ENCODE measurements around the gene PDE7B.
"Not testable (repeated sequence)": the region's sequence is repeated elsewhere in the genome, so short reads cannot be mapped to it uniquely, and the experiment has no call there.

The PDE7B gene

DNA sequence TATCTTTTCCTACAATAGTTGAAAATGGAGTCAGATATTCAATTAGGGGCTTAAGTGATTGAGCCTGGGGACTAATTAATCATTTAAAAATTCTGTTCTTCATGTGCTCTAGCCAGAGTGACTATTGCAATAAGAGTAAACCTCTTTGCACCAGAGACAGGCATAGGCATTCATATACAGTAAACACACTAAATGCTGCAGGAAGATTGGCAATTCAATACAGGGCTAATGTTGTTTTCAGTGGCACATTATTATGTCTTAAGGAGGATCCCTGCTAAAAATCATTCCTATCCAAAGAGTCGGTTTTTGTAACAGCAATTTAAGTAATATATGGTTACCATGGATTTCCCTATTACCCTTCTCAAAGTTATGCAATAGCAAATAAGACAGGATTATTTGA lies 1.2 kb downstream of the PDE7B start:
- DNase-seq = no peak

DNA sequence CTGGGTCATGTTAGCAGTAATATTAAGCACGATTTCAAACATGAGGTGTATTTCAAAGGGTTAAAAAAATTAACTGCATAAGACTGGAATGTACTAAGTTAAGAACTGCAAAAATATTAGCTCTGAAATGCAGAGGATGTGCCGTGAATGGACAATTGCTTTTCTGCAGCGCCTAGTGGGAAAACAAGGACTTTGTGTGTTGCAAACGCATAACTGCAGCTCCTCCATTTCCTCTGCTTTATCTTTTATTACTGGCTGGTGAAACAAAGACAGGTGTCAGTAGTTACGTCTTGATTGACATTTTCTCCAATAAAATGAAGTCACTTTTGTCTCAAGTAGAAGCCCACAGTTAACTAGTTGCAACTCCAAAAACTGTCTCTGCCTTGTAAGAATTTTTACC lies 1.7 kb downstream of the PDE7B start:
- DNase-seq = no peak

DNA sequence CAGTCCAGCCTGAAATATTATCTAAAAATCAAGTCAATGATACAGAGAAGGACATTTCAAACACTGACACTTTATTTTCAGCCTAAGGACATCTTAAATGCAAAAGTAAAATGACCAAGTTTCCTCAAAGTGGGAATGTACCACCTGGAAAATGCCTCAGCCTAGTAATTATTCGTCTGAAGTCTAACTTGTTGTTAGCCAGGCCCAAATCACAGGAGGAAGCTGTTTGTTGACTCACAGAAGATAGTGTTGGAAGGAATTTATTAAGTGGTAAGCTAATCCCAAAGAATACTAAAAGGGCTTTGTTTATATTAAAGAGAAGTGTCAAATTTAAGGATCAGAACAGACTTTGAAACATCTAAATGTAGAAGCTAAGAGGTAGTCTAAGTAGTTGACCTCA lies 2.5 kb downstream of the PDE7B start:
- no peak for DNase-seq

DNA sequence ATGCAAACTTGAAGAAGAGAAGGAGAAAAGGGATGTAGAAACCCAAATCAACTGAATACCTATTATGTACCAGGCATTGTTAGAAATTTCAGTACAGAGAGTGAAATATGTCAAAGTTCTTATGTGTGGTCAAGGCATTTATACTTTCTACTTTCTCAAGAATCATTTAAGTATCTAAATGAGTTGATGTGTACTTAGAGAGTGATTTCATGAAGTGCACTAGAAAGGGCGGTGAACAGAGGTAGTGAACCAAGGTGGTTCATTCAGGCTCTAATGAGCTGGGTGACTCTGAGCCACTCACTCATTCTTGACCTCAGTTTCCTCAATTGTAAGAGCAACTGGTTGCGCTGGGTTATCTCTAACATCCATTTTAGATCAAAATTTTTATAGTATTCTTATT lies 3.3 kb downstream of the PDE7B start:
- DNase-seq = no peak

DNA sequence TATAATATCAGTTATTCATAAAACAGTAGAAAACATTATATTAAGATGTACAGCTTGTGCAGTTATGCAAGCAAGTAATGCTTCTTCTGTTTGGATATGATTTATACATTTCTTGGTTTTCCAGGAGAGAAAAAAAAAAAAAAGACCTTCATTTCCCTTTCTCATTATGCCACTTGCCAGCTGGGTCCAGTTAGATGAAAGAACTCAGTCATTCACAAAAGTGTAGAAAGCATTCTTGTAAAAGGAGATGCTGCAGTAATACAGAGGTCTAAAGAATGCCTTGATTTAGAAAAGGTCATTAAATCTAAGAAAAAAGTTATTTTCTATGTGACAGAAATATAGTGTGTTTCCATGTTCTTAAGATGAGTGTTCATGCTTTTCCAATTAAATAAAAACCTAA lies 7.4 kb downstream of the PDE7B start:
- no peak for DNase-seq

DNA sequence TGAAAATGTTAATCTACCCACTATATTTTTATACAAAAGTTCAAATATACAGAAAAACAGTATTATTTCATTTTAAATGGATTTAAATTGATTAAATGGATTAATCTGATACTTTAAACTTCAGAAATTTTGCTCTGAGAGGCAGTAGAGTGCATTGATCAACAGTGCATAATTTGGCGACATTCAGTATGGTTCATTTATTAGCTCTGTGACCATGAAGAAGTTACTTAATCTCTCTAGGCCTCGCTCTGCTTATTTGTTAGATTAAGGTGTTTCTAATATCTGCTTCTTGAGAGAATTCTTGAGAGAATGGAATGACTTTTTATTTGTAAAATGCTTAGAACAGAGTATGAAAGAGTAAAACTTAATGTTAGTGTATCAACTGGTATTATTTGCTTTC lies 8.9 kb downstream of the PDE7B start:
- DNase-seq = no peak

DNA sequence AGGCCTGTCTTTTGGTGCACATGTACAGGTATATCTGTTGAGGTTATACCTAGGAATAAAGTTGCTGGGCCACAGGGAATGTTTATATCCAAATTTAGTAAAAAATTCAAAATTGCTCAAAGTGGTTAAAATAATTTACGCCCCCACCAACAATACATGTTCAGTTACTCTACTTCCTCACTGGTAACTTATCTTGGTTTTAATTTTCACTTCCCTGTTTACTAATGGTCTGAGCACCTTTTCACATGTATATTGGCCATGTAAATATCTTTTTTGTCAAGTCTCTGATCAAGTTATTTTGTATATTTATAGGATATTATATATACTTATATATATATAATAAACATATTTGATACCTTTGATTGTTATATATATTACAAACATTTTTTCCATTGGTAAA lies 9.7 kb downstream of the PDE7B start:
- DNase-seq = no peak

DNA sequence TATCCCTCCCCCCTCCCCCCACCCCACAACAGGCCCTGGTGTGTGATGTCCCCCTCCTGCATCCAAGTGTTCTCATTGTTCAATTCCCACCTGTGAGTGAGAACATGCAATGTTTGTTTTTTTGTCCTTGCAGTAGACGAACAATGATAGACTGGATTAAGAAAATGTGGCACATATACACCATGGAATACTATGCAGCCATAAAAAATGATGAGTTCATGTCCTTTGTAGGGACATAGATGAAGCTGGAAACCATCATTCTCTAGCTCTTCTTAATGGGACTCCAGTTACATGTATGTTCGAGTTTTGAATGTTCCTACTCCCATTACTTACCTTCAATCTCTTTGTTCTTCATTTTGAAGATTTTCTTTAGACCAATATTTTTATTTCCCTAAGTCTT lies 13.4 kb downstream of the PDE7B start:
- not testable (repeated sequence) for DNase-seq

DNA sequence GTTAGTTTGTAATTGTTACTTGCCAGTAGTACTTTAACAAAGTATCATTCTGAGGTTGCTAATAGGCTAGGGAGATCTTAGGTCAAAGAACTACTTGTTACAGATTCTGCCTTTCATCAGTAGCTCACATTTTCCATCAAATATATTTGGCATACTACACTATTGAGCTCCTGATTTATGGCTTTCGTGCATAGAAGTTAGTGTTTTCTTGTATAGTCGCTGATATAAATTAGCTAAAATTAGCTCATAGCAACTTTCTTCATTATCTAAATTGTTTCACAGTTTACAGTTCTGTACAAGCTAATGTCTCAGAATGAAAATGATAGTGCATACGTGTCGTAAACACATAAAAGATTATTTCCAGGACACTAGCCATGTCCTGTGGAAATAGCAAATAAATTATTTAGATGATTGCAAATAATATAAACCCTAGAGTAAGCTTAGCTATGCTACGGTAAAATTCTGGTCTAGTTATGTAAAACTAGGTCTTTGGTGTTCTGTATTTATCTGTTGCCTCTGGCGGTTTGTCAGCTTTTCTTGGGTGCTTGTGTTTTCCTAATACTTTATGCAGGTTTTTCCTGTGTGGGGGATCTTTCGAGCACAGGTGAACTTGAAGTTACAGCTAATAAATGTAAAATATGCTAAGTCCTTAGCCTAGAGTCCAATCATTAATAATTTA lies 15.1 kb downstream of the PDE7B start:
- DNase-seq = no peak

DNA sequence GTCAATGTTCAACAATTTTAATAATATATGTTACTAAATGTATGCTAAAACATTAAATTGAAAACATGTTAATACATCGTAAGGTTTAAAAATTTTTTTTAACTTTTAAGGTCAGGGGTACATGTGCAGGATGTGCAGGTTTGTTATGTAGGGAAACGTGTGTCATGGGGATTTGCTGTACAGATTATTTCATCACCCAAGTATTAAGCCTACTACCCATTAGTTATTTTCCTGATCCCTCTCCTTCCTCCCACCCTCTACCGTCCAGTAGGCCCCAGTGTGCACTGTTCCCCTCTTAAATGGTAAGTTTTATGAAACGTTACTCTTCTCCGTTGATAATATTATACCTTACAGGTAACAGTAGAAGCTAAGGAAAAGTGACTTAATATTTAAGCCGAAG lies 15.8 kb downstream of the PDE7B start:
- DNase-seq = no peak

DNA sequence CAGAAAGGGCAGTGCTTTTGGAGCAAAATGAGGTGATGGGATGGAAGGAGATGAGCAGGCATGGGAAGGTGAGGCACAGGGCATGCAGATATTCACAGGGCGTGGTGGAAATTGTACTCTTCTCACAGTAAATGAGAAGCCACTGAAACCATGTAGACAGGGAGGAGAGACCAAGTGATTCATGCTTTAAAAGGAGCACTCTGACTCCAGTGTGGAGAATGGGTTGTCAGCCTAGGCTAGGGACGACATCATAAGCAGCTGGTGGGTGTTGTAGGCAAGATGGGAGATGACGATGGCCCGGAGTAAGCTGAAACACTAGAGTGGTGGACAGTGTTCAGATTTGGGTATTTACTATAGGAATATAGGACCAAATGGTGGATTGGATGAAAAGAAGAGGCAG lies 18.4 kb downstream of the PDE7B start:
- no peak for DNase-seq

DNA sequence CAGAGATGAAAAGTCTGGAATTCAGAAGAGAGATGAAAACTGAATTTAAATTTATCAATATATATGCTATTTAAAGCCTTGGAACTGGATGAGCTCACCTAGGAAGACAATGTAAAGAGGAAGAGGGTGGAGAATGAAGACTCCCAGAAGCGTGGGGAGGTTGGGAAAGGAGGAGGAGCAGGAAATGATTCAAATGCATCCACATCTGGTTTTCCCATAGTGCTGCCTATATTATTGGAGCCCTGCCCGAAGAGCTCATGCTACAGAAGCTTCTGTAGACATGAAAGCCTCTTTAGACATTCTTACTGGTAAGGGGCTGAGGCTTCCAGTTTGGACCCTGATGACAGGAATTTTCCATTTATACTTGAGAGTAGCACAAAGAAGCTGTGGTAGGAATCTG lies 19.2 kb downstream of the PDE7B start:
- DNase-seq = no peak

DNA sequence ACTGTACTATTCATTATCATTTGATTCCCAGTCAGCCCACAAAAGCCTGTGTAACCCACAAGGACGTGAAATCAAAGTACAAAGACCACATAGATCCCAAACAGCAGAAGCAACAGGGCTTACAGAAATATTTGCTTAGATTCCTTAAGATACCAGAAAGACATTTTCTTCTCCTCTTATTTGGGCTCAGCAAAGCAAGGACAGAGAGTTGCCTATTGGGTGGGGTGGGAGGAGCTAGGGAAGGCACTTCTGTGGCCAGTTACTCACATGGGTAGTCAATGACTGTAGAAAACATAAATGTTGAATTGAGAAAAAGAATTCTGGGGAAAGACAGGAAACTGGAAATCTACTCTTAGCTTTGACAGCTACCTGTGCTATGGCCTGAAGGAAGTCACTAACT lies 19.8 kb downstream of the PDE7B start:
- no peak for DNase-seq

DNA sequence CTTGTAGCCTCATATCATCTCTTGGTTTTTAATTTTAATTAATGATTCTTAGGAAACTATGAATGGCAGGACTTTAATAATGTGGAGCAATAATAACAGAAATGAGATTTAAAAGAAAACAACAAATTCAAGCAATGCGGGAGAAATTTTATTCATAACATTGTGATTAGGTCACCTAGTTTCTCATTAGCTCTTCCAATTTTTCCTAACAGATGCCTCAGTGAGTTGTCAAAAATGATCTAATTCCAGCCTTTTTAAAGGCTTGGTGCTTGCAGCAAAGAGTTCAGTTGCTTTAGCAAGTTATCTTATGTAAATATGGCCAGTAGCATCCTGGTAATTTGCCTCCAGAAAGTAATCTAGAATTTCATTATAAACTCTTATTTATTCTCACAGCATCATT lies 20.4 kb downstream of the PDE7B start:
- DNase-seq = no peak

DNA sequence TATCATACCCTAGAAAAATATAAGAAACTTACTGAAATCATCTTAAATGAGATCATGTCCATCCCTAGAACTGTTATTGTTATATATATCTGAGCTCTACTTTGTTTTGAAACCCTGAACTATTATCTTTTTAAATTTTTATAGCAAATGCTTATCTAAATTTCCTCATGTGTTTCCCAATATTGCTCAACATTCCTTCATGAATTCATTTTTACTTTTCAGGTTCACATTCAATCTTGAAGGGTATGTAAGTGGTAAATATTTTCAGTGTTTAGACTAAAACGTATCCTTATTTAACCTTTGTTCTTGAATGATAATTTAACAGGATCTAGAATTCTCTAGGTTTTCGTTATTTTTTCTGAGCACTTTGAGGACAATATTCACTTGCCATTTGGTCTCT lies 23.9 kb downstream of the PDE7B start:
- DNase-seq = no peak

DNA sequence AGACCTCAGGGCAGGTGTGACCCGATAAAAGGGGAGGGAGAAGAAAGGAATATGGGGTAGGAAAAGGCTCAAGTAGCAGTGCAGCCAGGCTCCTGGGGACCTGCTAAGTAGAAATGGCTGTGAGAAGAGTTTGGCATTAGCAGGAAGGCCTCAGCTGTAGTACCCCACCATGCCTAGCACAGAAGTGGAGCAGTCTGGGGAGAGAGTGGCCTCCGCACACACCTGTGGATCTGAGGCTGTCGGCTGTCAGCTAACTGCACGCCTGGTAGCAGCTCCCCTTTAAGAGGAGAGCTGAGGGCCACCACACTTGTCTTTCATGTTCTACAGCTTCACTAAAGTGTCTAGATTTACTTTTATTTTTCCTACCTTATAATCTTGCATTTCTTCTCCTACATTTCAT lies 24.6 kb downstream of the PDE7B start:
- DNase-seq = no peak

DNA sequence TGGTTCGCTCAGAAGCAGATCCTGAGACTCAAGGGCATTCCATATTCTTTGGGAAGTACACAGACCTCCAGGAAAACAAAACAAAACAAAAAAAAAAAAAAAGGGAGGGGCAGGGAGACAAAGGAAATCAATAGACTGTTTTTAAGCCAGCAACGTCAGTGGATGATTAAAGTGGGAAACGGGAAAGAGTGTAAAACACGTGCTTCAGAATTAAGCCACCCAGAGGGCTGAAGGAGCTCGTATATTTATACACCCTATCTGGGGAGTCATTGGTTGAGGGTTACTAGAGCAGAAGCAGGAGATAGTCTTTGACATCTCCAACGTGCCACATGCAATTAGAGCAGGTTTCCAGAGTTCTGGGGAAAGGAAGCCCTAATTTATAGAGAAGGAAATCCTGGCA lies 26.2 kb downstream of the PDE7B start:
- no peak for DNase-seq

DNA sequence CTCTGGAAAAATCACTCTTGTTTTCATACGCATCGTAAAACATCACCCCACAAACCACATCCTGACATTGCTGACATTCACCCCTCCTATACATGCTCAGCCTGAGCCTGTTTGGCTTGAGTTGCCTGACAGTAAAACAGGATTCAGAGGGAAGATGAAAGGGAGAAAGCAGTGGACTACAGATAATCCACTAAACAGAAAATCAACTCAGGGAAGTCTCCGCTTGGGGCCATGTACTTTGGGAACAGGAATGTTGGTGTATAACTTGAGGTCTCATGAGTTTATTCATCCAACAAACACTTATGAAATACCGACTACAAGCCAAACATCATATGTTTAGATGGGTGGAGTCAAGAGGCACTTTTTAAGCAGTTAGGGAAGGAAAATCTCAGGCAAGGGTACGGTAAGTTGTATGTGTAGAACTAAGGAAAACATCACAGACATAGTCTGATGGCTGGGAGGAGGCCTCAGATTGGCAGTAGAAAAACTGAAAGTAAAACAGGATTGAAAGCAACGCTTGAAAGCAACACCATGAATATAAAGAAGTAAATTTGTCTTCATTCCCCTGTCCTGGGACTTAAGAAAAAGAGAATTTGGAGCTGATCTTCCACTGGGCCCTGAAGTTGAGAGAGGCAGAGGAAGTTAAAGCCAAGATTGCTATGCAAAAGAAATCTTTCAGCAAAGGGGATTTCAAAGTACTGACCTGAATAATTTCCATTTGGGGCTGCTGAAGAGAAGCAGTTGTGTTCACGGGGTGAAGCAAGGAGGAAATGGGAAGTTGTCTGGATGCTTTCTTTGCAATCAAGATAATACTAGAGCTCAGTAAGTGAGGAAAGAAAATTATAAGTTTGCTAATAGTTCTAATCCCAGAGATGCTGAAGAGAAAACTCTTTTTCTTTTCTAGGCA lies 28.8 kb downstream of the PDE7B start:
- peak; percentile 2 for DNase-seq

DNA sequence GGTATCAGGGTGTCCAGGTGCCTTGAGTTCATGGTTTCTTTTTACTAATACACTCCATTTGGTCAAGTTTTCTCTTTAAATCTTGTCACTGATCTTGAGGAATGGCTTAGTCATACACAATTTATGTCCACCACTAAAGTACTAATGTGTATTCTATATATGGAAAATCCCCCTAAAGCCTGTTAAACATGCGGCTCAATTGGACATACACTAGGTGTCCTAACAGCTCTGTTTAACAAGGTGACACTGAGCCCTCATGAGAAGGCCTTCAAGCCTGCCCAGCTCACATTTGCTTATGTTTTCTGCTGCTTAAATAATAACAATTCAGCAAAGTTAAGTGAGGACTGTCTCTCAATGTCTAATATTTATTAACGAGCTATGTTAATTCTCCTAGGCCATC lies 31.5 kb downstream of the PDE7B start:
- no peak for DNase-seq

DNA sequence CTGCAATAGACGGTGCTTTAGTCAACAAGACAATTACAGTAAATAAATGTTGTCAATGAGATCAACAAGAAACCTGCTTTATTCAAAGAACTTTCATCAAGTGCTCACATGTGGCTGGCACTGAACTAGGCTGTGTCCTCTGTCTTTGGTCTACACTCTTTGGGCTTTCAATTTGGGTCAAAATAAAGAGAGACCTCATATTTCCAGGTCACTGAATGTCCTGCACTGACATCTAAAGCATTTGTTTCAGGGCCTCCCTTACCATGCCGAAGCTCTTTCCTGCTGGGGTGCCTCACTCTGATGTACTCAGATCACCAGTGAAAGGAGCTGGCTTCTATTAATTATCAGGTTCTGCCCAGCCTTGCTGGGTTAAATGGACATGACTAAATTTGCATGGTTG lies 32.0 kb downstream of the PDE7B start:
- no peak for DNase-seq

DNA sequence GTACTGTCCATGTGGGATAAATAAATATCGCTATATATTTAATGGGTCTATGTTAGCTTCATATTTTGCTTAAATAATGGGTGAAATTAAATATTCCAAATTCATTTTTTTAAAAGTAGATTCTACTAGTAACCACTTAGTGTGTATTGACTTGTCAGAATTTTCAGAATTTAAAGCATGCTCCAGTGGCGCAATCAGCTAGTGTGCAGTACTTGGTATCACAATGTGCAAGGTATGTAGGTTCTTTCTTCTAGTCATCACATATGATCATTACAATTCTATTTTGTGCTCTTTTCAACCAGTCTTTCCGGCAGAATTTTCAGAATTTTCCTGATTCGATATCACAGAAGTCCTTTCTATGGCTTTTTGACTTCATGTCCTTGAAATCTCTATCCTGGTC lies 32.6 kb downstream of the PDE7B start:
- DNase-seq = no peak

DNA sequence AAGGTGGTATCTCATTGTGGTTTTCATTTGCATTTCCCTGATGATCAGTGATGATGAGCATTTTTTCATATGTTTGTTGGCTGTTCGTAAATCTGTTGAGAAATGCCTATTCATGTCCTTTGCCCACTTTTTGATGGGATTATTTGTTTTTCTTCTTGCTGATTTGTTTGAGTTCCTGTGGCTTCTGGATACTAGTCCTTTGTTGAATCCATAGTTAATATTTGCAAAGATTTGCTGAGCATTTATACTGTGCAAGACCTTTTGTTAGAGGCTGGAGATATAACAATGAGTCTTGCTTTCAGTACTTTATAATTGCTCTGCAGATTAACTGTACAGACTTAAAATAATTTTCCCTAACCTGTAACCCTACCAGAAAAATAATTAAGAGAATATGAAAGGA lies 35.6 kb downstream of the PDE7B start:
- DNase-seq = no peak

DNA sequence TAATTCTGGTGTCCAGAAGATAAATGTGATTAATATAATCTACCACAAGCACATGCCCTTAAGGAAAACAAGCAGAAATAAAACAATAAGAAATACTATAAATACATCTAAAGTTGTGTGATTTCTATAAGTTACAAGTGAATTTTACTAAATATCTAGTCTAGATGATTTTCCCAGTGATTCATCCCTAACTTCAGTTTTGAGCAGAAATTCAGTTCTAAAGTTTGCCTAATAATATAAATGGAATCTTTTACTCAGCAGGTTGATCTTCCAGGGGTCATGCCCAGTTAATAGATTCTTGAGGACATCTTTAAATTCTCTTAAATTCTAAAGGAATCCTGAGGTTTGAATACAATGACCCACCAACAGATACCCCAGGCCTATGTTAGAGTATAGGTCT lies 37.3 kb downstream of the PDE7B start:
- DNase-seq = no peak

DNA sequence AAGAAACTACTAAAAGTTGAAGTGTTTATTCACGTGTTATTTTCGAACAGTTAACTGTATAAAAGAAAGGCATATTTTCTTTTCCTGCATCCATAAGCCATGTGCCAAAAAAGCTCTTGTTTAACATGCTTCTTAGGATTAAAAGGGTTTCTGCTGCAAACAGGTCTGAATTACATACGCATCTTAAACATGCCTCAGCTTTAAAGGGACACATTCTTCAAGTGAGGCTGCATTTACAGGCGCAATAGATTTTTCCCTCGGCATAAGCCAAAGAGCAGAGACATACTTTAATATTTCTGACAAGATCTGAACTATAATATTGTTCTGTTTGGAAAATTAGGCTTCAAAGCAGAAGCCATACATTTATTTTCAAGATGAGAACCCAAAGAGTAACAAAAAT lies 39.4 kb downstream of the PDE7B start:
- DNase-seq = no peak

DNA sequence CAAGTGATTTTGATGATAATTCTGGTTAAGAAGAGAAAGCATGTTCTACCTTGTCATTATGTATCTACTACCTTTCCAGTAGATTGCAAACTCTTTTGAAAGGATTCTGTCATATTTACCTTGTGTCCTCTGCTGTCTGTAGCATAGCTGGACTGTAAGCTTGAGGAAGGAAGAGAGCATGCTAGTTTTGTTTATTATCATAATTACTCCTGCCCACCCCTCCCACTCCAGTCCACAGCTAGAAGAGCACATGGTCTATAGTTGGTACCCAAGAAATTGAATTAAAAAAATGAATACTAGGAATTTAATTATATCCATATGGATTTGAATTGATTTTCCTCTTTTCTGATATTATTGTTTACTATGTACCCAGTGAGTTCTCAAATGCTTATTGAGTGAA lies 40.2 kb downstream of the PDE7B start:
- DNase-seq = no peak

All from effector CD8-positive, alpha-beta T cell (primary cell).